GM23338 (cell line): ENCODE data around the gene CCDC106. TPM values are rescaled to one million over a fixed set of nuclear protein-coding genes. Genes with fewer than 3 reads are reported as not detected.

Experiments used
- ATAC-seq: fragments of 200-7000 bp; cut with Tn5 transposase; 3 replicates; pipeline ENCODE4 v1.9.1; 2020
- DNase-seq: peaks from one replicate; pipeline ENCODE4 v3.0.0-alpha.2; 2015; ENCODE audit warnings: low spot score
- H2AFZ ChIP-seq: fragments of 200-600 bp; sonication (generic); 2 replicates; pipeline ENCODE4 v1.8.0; 2016; ENCODE audit warnings: antibody characterized with exemption, mild to moderate bottlenecking, moderate library complexity
- H3F3A ChIP-seq: fragments of 200-600 bp; sonication (generic); replicated peaks from 2 replicates; pipeline ENCODE4 v1.8.0; 2017; ENCODE audit warnings: antibody characterized with exemption, mixed run types, low read depth
- H3K27ac ChIP-seq: fragments of 200-600 bp; sonication (generic); 2 replicates; pipeline ENCODE4 v1.6.1; 2016; ENCODE audit warnings: low read depth
- H3K27me3 ChIP-seq: fragments of 200-600 bp; sonication (generic); 2 replicates; pipeline ENCODE4 v1.8.0; 2016; ENCODE audit warnings: mild to moderate bottlenecking, mixed run types, moderate library complexity; ENCODE audit not compliant: insufficient read depth
- H3K36me3 ChIP-seq: fragments of 200-600 bp; sonication (generic); 2 replicates; pipeline ENCODE4 v1.8.0; 2016; ENCODE audit warnings: mild to moderate bottlenecking; ENCODE audit not compliant: insufficient read depth
- H3K4me1 ChIP-seq: fragments of 200-600 bp; sonication (generic); 2 replicates; pipeline ENCODE4 v1.8.0; 2016; ENCODE audit warnings: mild to moderate bottlenecking, moderate library complexity; ENCODE audit not compliant: insufficient read depth
- H3K4me2 ChIP-seq: fragments of 200-600 bp; sonication (generic); 2 replicates; pipeline ENCODE4 v1.7.1; 2017; ENCODE audit warnings: mixed run types
- H3K4me3 ChIP-seq: fragments of 200-600 bp; sonication (generic); 2 replicates; pipeline ENCODE4 v1.6.1; 2016; ENCODE audit warnings: mixed run types
- H3K79me2 ChIP-seq: fragments of 200-600 bp; sonication (generic); replicated peaks from 2 replicates; pipeline ENCODE4 v1.8.0; 2017; ENCODE audit warnings: mild to moderate bottlenecking; ENCODE audit not compliant: insufficient read depth
- H3K9me2 ChIP-seq: fragments of 200-600 bp; sonication (generic); 2 replicates; pipeline ENCODE4 v1.8.0; 2017; ENCODE audit not compliant: insufficient read depth
- H4K20me1 ChIP-seq: fragments of 200-600 bp; sonication (generic); replicated peaks from 2 replicates; pipeline ENCODE4 v1.8.0; 2017; ENCODE audit warnings: mild to moderate bottlenecking; ENCODE audit not compliant: insufficient read depth
- H3K27ac Mint-ChIP-seq: 2 replicates; pipeline ENCODE4 v1.8.0; 2020; ENCODE audit warnings: inconsistent platforms, mild to moderate bottlenecking, moderate library complexity, mixed read lengths
- H3K27me3 Mint-ChIP-seq: 3 replicates; pipeline ENCODE4 v1.8.0; 2022; ENCODE audit warnings: low read depth, mild to moderate bottlenecking, moderate library complexity, mixed read lengths, inconsistent platforms; ENCODE audit not compliant: insufficient read depth, poor library complexity
- H3K36me3 Mint-ChIP-seq: 3 replicates; pipeline ENCODE4 v1.8.0; 2021; ENCODE audit warnings: low read depth, mild to moderate bottlenecking, inconsistent platforms, moderate library complexity, mixed read lengths
- H3K4me1 Mint-ChIP-seq: 3 replicates; pipeline ENCODE4 v1.8.0; 2020; ENCODE audit warnings: mild to moderate bottlenecking, inconsistent platforms, mixed read lengths
- H3K4me3 Mint-ChIP-seq: 3 replicates; pipeline ENCODE4 v1.8.0; 2021; ENCODE audit warnings: moderate library complexity, mild to moderate bottlenecking, inconsistent platforms, mixed read lengths
- H3K9me3 Mint-ChIP-seq: 3 replicates; pipeline ENCODE4 v1.8.0; 2020; ENCODE audit warnings: moderate library complexity, mild to moderate bottlenecking, inconsistent platforms, mixed read lengths
- EZH2phosphoT487 ChIP-seq: fragments of 200-600 bp; sonication (generic); IDR thresholded peaks from one replicate; pipeline ENCODE4 v1.8.1; 2018; ENCODE audit warnings: antibody characterized with exemption; ENCODE audit not compliant: unreplicated experiment
- JUNB ChIP-seq: IDR thresholded peaks from one replicate; pipeline ENCODE4 v1.6.1; 2016; ENCODE audit warnings: antibody characterized with exemption; ENCODE audit not compliant: unreplicated experiment
- POLR2AphosphoS5 ChIP-seq: IDR thresholded peaks from 2 replicates; pipeline ENCODE4 v1.6.1; 2016; ENCODE audit warnings: antibody characterized with exemption, low read depth
- REST ChIP-seq: IDR thresholded peaks from one replicate; pipeline ENCODE4 v1.6.1; 2018; ENCODE audit warnings: antibody characterized with exemption; ENCODE audit not compliant: unreplicated experiment
- STAT1 ChIP-seq: IDR thresholded peaks from one replicate; pipeline ENCODE4 v1.6.1; 2016; ENCODE audit warnings: antibody characterized with exemption; ENCODE audit not compliant: unreplicated experiment
- ZNF114 ChIP-seq: fragments of 250-450 bp; sonication (Bioruptor Pico); IDR thresholded peaks from 2 replicates; pipeline ENCODE4 v1.5.0; 2020; ENCODE audit warnings: mild to moderate bottlenecking, moderate library complexity
- polyA plus RNA-seq: library from polyadenylated mRNA; unstranded; fragments of >200 nt; fragmentation: Nextera tagmentation; extraction: Ambion mirVana; gene quantifications from 2 replicates; pipeline ENCODE4 v1.2.1, GENCODE V29; 2016
- total RNA-seq: library from RNA; depleted of rRNA; stranded (reverse); fragments of >200 nt; shearing (Covaris generic); gene quantifications from 2 replicates; pipeline ENCODE4 v1.2.3, GENCODE V29; 2014
- TF ChIP-seq, protein P1 (sequence below): IDR thresholded peaks from 2 replicates; pipeline ENCODE4 v1.6.1; 2016; ENCODE audit warnings: antibody characterized with exemption

The CCDC106 gene
- total and polyA plus RNA-seq, 2 experiments from 2014 or later: 12.0 to 17.6 TPM

- H3K27ac Mint-ChIP-seq: no peak overlapping the region
- Histone ChIP-seq H2AFZ (no peak overlapping the region), H3K4me1 (no peaks in the 10 kb centered on the region), H4K20me1 (peaks cover 26% of the 10 kb centered on the region), H3K4me2 (no peak overlapping the region), H3K9me2 (no peaks in the 10 kb centered on the region), H3K27ac (no peak overlapping the region), H3K4me3 (no peak overlapping the region), H3K79me2 (peaks cover 2% of the 10 kb centered on the region; the same call in 1 of the 2 replicates), H3F3A (0 out of 2 replicates have a peak, but pooled peaks cover 3% of the 10 kb centered on the region), H3K36me3 (peaks cover 5% of the 10 kb centered on the region; the same call in 1 of the 2 replicates), H3K27me3 (no peaks in the 10 kb centered on the region)
- peak; percentile 3 for DNase-seq
- 0 out of 3 replicates have a peak, but pooled peaks cover 2% of the 10 kb centered on the region for H3K4me1 Mint-ChIP-seq
- peaks cover 5% of the 10 kb centered on the region for H3K9me3 Mint-ChIP-seq
- no peak for ATAC-seq
- H3K4me3 Mint-ChIP-seq: no peak overlapping the region
- H3K36me3 Mint-ChIP-seq: peaks cover 36% of the 10 kb centered on the region
- H3K27me3 Mint-ChIP-seq: peaks cover 13% of the 10 kb centered on the region
- TF ChIP-seq STAT1 (no peak), POLR2AphosphoS5 (no peak), EZH2phosphoT487 (no peak)
- TF ChIP-seq, protein P1, sequence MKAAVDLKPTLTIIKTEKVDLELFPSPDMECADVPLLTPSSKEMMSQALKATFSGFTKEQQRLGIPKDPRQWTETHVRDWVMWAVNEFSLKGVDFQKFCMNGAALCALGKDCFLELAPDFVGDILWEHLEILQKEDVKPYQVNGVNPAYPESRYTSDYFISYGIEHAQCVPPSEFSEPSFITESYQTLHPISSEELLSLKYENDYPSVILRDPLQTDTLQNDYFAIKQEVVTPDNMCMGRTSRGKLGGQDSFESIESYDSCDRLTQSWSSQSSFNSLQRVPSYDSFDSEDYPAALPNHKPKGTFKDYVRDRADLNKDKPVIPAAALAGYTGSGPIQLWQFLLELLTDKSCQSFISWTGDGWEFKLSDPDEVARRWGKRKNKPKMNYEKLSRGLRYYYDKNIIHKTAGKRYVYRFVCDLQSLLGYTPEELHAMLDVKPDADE: no peak
Observed at GRCh38 chr19:55613930-55614710, 33.9 kb upstream of the CCDC106 start.

- Mint-ChIP-seq H3K4me1 (0 out of 3 replicates have a peak, but pooled peaks cover 2% of the 10 kb centered on the region), H3K27ac (no peak overlapping the region), H3K9me3 (peaks cover 5% of the 10 kb centered on the region), H3K27me3 (peaks cover 17% of the 10 kb centered on the region), H3K36me3 (peaks cover 38% of the 10 kb centered on the region), H3K4me3 (no peak overlapping the region)
- Histone ChIP-seq H3K79me2 (peaks cover 2% of the 10 kb centered on the region; the same call in 1 of the 2 replicates), H3K4me3 (no peak overlapping the region), H3K36me3 (no peaks in the 10 kb centered on the region), H2AFZ (no peak overlapping the region), H3K4me1 (no peaks in the 10 kb centered on the region), H3K27me3 (no peaks in the 10 kb centered on the region), H3K4me2 (no peak overlapping the region), H4K20me1 (peaks cover 18% of the 10 kb centered on the region), H3K27ac (no peak overlapping the region), H3F3A (peaks cover 3% of the 10 kb centered on the region; the same call in 1 of the 2 replicates), H3K9me2 (no peaks in the 10 kb centered on the region)
- DNase-seq (peak; percentile 12), ATAC-seq (peak; percentile 13; the same call in 2 of the 3 replicates)
- no peak for TF ChIP-seq ZNF114
- no peak for TF ChIP-seq STAT1
- no peak for TF ChIP-seq JUNB
- no peak for TF ChIP-seq REST
Observed at GRCh38 chr19:55614711-55615542, 33.1 kb upstream of the CCDC106 start.
